ENCODE data around the gene DCST2. TPM values are rescaled to one million over a fixed set of nuclear protein-coding genes. Genes with fewer than 3 reads are reported as not detected.

The DCST2 gene
- total and polyA plus RNA-seq, 10 of the 15 experiments (the other 5 are each of a cell fraction or from before 2014, with no cell fraction given): 0.33 to 0.41 (median 0.36) TPM; not detected in 7

DNA sequence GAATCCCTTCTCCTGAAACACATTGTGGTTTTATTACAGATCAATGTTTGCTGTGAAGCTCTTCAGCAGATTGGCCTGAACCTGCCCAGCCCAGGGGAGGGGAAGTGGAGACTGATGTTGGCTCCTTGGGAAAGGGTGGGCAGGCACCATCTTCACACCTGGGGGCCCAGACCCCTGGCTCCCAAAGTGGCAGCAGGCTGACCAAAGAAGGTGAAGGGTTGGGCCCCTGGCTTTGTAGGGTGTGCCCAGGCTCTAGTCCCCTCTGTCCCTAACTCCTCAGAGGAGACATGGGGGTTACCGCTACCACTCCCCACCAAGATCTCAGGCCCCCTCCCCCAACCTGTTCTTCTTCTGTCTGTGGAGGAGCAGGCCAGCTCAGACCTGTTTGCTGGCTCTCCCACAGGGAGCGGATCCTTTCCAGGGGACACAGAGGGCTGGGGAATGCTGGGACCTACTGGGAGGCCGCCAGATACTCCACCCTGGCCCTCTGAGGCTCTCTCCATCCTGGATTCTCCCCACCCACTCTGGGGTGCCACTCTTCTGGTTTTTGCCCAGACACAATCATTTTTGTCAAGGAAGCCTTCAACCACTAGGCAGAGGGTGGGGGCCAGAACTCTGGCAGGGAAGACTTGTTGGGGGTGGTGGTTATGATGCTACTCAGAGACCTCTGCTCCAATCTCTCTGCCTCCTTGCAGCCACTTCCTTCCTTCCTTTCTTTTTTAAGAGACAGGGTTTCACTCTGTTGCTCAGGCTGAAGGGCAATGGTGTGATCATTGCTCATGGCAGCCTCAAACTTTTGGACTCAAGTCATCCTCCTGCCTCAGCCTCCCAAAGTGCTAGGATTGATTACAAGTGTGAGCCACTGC is 40.0 kb upstream of the DCST2 start:
- no TSS peak for BruUV-seq (replicated peaks)
- ChIA-PET SMC1A (ENCODE audit: uncharacterized antibody, unreplicated experiment) (interaction anchor here (1.0 to 1.3 kb wide), 3 partner anchors 9 to 28 kb away, joined by 3 to 4 read pairs (median 3); no protein-coding TSS in a partner anchor), RAD21 (ENCODE audit: unreplicated experiment) (interaction anchor here (1.3 kb wide), 1 partner anchor 11 kb away, joined by 3 read pairs; no protein-coding TSS in a partner anchor), CTCF (interaction anchor here (0.8 to 3.2 kb wide), 3 partner anchors 12 kb away, joined by 3 to 32 read pairs (median 6); no protein-coding TSS in a partner anchor), POLR2A (no interaction called here)
- H3K4me1 ChIP-seq (ENCODE audit: control insufficient read depth, insufficient read depth, low read length): peaks cover 10% of the 10 kb centered on the region
- intact Hi-C loops (cut with micrococcal nuclease; ENCODE audit: unreplicated experiment) (no loop called here), in situ Hi-C loops (cut with MboI) (no loop called here)
- H3K4me2 ChIP-seq (ENCODE audit: control insufficient read depth, insufficient read depth): no peak overlapping the region
- 77% methylated on average over 3 of the region's 3 CpGs for WGBS (ENCODE audit: insufficient coverage, insufficient replicate concordance, low lambda C conversion rate, missing lambda C conversion rate)
- no peaks in the 10 kb centered on the region for H4K20me1 ChIP-seq (ENCODE audit: control insufficient read depth, insufficient read depth)
- ATAC-seq: no peak
- no peak for DNase-seq (ENCODE audit: low read depth, low spot score)
- H3K36me3 ChIP-seq (ENCODE audit: control insufficient read depth in 2 of 2, insufficient read depth in 2 of 2, low read length in 1 of 2): no peaks in the 10 kb centered on the region; a peak in 1 of 4 replicates
- no peaks in the 10 kb centered on the region for H3K9me3 ChIP-seq (replicated peaks; ENCODE audit: control insufficient read depth, insufficient read depth, low read length)
- no peak for FAIRE-seq
- no peak overlapping the region for H3K27ac ChIP-seq (ENCODE audit: control insufficient read depth, insufficient read depth)
- H3K4me3 ChIP-seq: no peak overlapping the region
- H3K79me2 ChIP-seq (ENCODE audit: control insufficient read depth, insufficient read depth, low read length): no peaks in the 10 kb centered on the region
- no peaks in the 10 kb centered on the region for H3K27me3 ChIP-seq (replicated peaks in 1 of 2; ENCODE audit: control insufficient read depth in 2 of 2, insufficient read depth in 2 of 2, low read length in 1 of 2)
- H2AFZ ChIP-seq (ENCODE audit: control insufficient read depth, low read depth, low read length): no peak overlapping the region
- H3K9ac ChIP-seq (ENCODE audit: control insufficient read depth, insufficient read depth, low read length): no peak overlapping the region
- TF ChIP-seq, protein P1, sequence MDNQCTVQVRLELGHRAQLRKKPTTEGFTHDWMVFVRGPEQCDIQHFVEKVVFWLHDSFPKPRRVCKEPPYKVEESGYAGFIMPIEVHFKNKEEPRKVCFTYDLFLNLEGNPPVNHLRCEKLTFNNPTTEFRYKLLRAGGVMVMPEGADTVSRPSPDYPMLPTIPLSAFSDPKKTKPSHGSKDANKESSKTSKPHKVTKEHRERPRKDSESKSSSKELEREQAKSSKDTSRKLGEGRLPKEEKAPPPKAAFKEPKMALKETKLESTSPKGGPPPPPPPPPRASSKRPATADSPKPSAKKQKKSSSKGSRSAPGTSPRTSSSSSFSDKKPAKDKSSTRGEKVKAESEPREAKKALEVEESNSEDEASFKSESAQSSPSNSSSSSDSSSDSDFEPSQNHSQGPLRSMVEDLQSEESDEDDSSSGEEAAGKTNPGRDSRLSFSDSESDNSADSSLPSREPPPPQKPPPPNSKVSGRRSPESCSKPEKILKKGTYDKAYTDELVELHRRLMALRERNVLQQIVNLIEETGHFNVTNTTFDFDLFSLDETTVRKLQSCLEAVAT (IDR thresholded peaks at IDR 0.05): no peak
- no peak for TF ChIP-seq SIX5 (IDR thresholded peaks at IDR 0.05; ENCODE audit: low read depth, low read length, severe bottlenecking)
- TF ChIP-seq NFYB (IDR thresholded peaks at IDR 0.05; ENCODE audit: insufficient read depth, low read depth, low read length): no peak
- TF ChIP-seq, protein P2, sequence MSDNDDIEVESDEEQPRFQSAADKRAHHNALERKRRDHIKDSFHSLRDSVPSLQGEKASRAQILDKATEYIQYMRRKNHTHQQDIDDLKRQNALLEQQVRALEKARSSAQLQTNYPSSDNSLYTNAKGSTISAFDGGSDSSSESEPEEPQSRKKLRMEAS (IDR thresholded peaks at IDR 0.05; ENCODE audit: low read depth, low read length): no peak
- TF ChIP-seq, protein P3, sequence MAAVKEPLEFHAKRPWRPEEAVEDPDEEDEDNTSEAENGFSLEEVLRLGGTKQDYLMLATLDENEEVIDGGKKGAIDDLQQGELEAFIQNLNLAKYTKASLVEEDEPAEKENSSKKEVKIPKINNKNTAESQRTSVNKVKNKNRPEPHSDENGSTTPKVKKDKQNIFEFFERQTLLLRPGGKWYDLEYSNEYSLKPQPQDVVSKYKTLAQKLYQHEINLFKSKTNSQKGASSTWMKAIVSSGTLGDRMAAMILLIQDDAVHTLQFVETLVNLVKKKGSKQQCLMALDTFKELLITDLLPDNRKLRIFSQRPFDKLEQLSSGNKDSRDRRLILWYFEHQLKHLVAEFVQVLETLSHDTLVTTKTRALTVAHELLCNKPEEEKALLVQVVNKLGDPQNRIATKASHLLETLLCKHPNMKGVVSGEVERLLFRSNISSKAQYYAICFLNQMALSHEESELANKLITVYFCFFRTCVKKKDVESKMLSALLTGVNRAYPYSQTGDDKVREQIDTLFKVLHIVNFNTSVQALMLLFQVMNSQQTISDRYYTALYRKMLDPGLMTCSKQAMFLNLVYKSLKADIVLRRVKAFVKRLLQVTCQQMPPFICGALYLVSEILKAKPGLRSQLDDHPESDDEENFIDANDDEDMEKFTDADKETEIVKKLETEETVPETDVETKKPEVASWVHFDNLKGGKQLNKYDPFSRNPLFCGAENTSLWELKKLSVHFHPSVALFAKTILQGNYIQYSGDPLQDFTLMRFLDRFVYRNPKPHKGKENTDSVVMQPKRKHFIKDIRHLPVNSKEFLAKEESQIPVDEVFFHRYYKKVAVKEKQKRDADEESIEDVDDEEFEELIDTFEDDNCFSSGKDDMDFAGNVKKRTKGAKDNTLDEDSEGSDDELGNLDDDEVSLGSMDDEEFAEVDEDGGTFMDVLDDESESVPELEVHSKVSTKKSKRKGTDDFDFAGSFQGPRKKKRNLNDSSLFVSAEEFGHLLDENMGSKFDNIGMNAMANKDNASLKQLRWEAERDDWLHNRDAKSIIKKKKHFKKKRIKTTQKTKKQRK (IDR thresholded peaks at IDR 0.05; ENCODE audit: low read depth, low read length): no peak
- TF ChIP-seq, protein P4, sequence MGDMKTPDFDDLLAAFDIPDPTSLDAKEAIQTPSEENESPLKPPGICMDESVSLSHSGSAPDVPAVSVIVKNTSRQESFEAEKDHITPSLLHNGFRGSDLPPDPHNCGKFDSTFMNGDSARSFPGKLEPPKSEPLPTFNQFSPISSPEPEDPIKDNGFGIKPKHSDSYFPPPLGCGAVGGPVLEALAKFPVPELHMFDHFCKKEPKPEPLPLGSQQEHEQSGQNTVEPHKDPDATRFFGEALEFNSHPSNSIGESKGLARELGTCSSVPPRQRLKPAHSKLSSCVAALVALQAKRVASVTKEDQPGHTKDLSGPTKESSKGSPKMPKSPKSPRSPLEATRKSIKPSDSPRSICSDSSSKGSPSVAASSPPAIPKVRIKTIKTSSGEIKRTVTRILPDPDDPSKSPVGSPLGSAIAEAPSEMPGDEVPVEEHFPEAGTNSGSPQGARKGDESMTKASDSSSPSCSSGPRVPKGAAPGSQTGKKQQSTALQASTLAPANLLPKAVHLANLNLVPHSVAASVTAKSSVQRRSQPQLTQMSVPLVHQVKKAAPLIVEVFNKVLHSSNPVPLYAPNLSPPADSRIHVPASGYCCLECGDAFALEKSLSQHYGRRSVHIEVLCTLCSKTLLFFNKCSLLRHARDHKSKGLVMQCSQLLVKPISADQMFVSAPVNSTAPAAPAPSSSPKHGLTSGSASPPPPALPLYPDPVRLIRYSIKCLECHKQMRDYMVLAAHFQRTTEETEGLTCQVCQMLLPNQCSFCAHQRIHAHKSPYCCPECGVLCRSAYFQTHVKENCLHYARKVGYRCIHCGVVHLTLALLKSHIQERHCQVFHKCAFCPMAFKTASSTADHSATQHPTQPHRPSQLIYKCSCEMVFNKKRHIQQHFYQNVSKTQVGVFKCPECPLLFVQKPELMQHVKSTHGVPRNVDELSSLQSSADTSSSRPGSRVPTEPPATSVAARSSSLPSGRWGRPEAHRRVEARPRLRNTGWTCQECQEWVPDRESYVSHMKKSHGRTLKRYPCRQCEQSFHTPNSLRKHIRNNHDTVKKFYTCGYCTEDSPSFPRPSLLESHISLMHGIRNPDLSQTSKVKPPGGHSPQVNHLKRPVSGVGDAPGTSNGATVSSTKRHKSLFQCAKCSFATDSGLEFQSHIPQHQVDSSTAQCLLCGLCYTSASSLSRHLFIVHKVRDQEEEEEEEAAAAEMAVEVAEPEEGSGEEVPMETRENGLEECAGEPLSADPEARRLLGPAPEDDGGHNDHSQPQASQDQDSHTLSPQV (IDR thresholded peaks at IDR 0.05): no peak
- TF ChIP-seq, protein P5, sequence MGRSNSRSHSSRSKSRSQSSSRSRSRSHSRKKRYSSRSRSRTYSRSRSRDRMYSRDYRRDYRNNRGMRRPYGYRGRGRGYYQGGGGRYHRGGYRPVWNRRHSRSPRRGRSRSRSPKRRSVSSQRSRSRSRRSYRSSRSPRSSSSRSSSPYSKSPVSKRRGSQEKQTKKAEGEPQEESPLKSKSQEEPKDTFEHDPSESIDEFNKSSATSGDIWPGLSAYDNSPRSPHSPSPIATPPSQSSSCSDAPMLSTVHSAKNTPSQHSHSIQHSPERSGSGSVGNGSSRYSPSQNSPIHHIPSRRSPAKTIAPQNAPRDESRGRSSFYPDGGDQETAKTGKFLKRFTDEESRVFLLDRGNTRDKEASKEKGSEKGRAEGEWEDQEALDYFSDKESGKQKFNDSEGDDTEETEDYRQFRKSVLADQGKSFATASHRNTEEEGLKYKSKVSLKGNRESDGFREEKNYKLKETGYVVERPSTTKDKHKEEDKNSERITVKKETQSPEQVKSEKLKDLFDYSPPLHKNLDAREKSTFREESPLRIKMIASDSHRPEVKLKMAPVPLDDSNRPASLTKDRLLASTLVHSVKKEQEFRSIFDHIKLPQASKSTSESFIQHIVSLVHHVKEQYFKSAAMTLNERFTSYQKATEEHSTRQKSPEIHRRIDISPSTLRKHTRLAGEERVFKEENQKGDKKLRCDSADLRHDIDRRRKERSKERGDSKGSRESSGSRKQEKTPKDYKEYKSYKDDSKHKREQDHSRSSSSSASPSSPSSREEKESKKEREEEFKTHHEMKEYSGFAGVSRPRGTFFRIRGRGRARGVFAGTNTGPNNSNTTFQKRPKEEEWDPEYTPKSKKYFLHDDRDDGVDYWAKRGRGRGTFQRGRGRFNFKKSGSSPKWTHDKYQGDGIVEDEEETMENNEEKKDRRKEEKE (IDR thresholded peaks at IDR 0.05): no peak
- TF ChIP-seq YBX1 (IDR thresholded peaks at IDR 0.05): no peak
- TF ChIP-seq RB1 (IDR thresholded peaks at IDR 0.05; ENCODE audit: borderline replicate concordance): no peak
